Heart right ventricle (tissue), 16 donors: ENCODE results near the gene SLC36A1. TPM values are rescaled to one million over a fixed set of nuclear protein-coding genes. Genes with fewer than 3 reads are reported as not detected.

Experiments
- ATAC-seq, 8 donors: fragments of 200-7000 bp; cut with Tn5 transposase; one replicate each; pipeline ENCODE4 v1.9.1; 2020; ENCODE audit warnings: mild to moderate bottlenecking in 8 of 8, moderate library complexity in 8 of 8, moderate number of reproducible peaks in 1 of 8
- DNase-seq, 2 donors: peaks; one replicate each; pipeline ENCODE4 v3.0.0-alpha.2; 2020
- H3K27ac ChIP-seq, 10 donors: fragments of 200-600 bp; sonication (generic) in 2 of 10; one replicate each; pipeline versions ENCODE4 v1.5.0 to v1.8.0; 2020 to 2022; ENCODE audit warnings: mild to moderate bottlenecking in 3 of 10
- H3K27me3 ChIP-seq, 7 donors: fragments of 200-600 bp; one replicate each; pipeline ENCODE4 v1.8.0; 2021 to 2022; ENCODE audit warnings: mild to moderate bottlenecking in 2 of 7
- H3K36me3 ChIP-seq, 9 donors: fragments of 200-600 bp; sonication (generic) in 1 of 9; one replicate each; pipeline versions ENCODE4 v1.5.0 to v1.8.0; 2020 to 2022; ENCODE audit warnings: mild to moderate bottlenecking in 2 of 9
- H3K4me1 ChIP-seq, 9 donors: fragments of 200-600 bp; sonication (generic) in 1 of 9; one replicate each; pipeline versions ENCODE4 v1.5.0 to v1.8.0; 2020 to 2022; ENCODE audit warnings: mild to moderate bottlenecking in 4 of 9
- H3K4me3 ChIP-seq, 10 donors: fragments of 200-600 bp; sonication (generic) in 2 of 10; one replicate each; pipeline versions ENCODE4 v1.5.0 to v1.8.0; 2020 to 2022; ENCODE audit warnings: mild to moderate bottlenecking in 7 of 10, moderate library complexity in 2 of 10
- H3K9me3 ChIP-seq, 11 donors: fragments of 200-600 bp in 10 of 11; sonication (generic) in 2 of 11; one replicate each; pipeline versions ENCODE4 v1.5.0 to v1.8.0; 2013 to 2022; ENCODE audit warnings: mild to moderate bottlenecking in 2 of 11, control low read depth in 1 of 11, moderate library complexity in 1 of 11
- WGBS, 2 donors: extraction: QIAGEN DNeasy Blood & Tissue Kit; methylation state at CpG; one replicate each; pipeline ENCODE4 v1.1.7; 2013; ENCODE audit warnings: inconsistent platforms in 1 of 2; 5-methylcytosine and 5-hydroxymethylcytosine counted together
- intact Hi-C, 10 donors: fragments of 100-400 bp; cut with DNase I; formaldehyde crosslinking; loops; one replicate each; pipeline versions ENCODE4 v1.11.1 to v1.14.2; 2022
- polyA plus RNA-seq, 2 donors: library from polyadenylated mRNA; stranded (reverse); fragments of 200-250 nt; gene quantifications; one replicate each; pipeline ENCODE4 v1.2.3, GENCODE V29; 2013
- total RNA-seq, 10 donors: library from RNA; stranded (reverse); fragmentation: NEBNext Ultra II Directional in 3 of 10; extraction: Animal tissue kit (Norgen Biotek cat#: 25700) in 3 of 10; gene quantifications; one replicate each; pipeline versions ENCODE4 v1.2.1 to v1.2.4, GENCODE V29; 2021 to 2023
- TF ChIP-seq, protein P1 (sequence below), 9 donors: fragments of 200-600 bp; sonication (generic) in 2 of 9; IDR thresholded peaks; one replicate each; pipeline versions ENCODE4 v1.5.0 to v1.8.0; 2021 to 2022; ENCODE audit warnings: antibody characterized with exemption in 9 of 9, mild to moderate bottlenecking in 5 of 9, moderate library complexity in 1 of 9
- donor health status: Arrhythmogenic right ventricular cardiomyopathy.
- donor health status: ischemic (EF 13 %, LVEDD 7.1; RV severe dilation, severe dysfunction).
- donor health status: healthy with polysubstance abuse.
- donor health status: DM: no; HTN: yes; CAD: no.
- donor health status: DM: no; HTN: no; CAD: no.
- donor health status: ischemic (EF 25% LVEDD 6.9; RV normal size, moderate dysfunction).
- donor health status: ischemic (EF 25% LVEDD 5.7; RV mildly dilated, moderate dysfunction).
- donor health status: healthy.
- donor health status: DM: yes; HTN: yes; CAD: no.
- donor health status: Ischemic cardiomyopathy.
- donor health status: ischemic (EF 35%, LVEDD 5.7; RV mildly dilated, moderate dysfunction).
- donor health status: nonischemic (EF 11% LVEDD 7.7; RV severe dilation, severe dysfunction).
- donor health status: DM: yes; HTN: yes; CAD: no.
- donor health status: PGD.
- donor health status: ischemic (EF 29% LVEDD 5.4; RV normal size, mild dysfunction).
- donor health status: nonischemic (EF 23%, LVEDD 6.1; RV moderate dilation, normal function).

Gene SLC36A1
- total and polyA plus RNA-seq, 12 donors: 0.94 to 15.3 (median 2.6) TPM

DNA sequence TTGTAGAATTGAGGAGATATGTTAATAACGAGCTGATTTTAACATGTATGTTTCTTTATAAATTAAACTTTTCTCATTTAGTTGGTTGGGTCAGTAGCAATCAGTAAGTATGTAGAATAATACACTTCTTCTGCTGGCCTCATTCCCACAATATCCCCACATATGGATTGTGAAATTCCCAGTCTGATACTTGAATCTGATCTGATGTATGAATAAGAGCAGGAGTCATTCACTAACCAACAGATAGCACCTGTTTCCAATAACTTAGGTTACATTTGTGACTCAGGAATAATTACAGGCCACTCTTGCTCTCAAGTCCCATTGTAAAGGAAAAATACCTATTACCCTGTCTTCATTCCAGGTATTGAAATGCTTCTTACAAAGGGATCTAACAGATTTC, 23.9 kb downstream of the SLC36A1 start:
- intact Hi-C loops: no loop called here
- TF ChIP-seq, protein P1, sequence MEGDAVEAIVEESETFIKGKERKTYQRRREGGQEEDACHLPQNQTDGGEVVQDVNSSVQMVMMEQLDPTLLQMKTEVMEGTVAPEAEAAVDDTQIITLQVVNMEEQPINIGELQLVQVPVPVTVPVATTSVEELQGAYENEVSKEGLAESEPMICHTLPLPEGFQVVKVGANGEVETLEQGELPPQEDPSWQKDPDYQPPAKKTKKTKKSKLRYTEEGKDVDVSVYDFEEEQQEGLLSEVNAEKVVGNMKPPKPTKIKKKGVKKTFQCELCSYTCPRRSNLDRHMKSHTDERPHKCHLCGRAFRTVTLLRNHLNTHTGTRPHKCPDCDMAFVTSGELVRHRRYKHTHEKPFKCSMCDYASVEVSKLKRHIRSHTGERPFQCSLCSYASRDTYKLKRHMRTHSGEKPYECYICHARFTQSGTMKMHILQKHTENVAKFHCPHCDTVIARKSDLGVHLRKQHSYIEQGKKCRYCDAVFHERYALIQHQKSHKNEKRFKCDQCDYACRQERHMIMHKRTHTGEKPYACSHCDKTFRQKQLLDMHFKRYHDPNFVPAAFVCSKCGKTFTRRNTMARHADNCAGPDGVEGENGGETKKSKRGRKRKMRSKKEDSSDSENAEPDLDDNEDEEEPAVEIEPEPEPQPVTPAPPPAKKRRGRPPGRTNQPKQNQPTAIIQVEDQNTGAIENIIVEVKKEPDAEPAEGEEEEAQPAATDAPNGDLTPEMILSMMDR (IDR thresholded peaks at IDR 0.05): no peak
- DNase-seq (no peak), ATAC-seq (no peak)
- no peaks in the 10 kb centered on the region for H3K27me3 ChIP-seq
- no peak overlapping the region for H3K27ac ChIP-seq
- H3K4me3 ChIP-seq: no peak overlapping the region
- WGBS, 2 donors: 83 to 85% methylated on average over 1 of the region's 1 CpG
- no peaks in the 10 kb centered on the region for H3K4me1 ChIP-seq
- H3K9me3 ChIP-seq: no peaks in the 10 kb centered on the region
- H3K36me3 ChIP-seq: peaks cover 0 to 94% (median 5%) of the 10 kb centered on the region in 9 donors

DNA sequence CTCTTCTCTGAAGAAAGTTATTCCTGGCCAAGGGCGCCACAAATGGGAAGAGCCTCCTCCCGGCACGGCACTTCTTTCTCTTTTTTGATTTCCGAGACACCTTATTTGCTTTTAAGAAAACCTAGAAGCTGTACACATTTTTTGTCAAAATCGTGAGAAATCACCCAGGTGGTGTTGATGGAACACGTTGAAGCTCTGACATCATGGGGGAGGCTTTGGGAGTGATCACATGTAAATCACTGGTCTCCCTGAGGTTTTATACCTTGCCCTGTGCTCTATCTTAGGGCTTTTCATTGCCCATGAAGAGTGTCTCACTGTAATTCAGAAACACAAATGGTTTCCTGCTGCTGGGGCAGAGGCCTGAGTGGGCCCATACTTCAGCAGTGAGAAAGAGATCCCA, 27.4 kb downstream of the SLC36A1 start:
- peaks cover 0 to 6% (median 0%) of the 10 kb centered on the region in 9 donors for H3K4me1 ChIP-seq
- TF ChIP-seq, protein P1 (IDR thresholded peaks at IDR 0.05): no peak
- no peaks in the 10 kb centered on the region for H3K9me3 ChIP-seq
- DNase-seq (no peak), ATAC-seq (no peak)
- H3K27me3 ChIP-seq: no peaks in the 10 kb centered on the region
- 84 to 86% methylated on average over 6 of the region's 6 CpGs for WGBS, 2 donors
- H3K4me3 ChIP-seq: no peak overlapping the region
- H3K27ac ChIP-seq: no peak overlapping the region
- peaks cover 0 to 96% (median 9%) of the 10 kb centered on the region in 9 donors for H3K36me3 ChIP-seq
- intact Hi-C loops: no loop called here

DNA sequence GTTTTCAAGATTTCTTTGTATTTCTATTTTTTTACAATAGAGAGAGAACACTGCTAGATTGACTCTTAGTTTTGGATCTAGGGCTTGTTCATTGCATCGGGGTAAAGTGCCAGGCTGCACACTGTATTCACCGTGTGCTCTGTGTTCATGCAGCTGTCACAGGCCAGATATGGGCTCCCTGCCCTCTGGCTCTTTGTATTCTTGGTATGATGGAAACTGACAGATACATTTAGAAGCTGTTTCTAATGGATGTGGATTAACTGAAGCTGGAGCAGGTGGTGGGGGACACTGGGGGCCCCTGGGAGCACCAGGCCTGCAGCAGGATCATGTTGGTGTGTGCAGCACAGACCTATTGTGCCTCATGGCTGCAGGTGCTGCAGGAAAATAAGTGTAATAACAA, 28.0 kb downstream of the SLC36A1 start:
- no peaks in the 10 kb centered on the region for H3K27me3 ChIP-seq
- TF ChIP-seq, protein P1 (IDR thresholded peaks at IDR 0.05): no peak
- H3K4me1 ChIP-seq: peaks cover 0 to 11% (median 0%) of the 10 kb centered on the region in 9 donors
- H3K27ac ChIP-seq: no peak overlapping the region
- intact Hi-C loops: no loop called here
- no peaks in the 10 kb centered on the region for H3K9me3 ChIP-seq
- H3K36me3 ChIP-seq: peaks cover 0 to 91% (median 9%) of the 10 kb centered on the region in 9 donors
- WGBS, 2 donors: 61 to 78% methylated on average over 2 of the region's 2 CpGs
- no peak overlapping the region for H3K4me3 ChIP-seq
- DNase-seq (no peak), ATAC-seq (no peak)

DNA sequence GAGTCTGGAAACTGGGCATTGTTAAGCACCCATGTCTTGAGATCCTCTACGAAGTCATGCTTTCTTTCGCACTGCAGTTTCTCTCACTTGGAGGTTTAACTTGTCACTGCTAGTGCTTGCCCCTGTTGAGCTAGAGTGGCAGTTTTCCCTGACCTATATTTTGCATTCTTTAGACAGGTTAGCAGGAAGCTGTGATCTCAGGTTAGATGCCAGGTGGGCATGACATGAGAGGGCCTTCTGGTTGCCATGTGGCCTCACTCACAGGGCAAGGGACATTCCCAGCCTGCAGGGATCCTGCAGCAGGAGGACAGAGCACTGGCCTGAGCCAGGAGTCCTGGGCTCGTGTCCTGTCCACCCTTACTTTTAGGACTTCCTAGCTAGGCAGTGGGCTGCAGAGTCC, 28.6 kb downstream of the SLC36A1 start:
- H3K9me3 ChIP-seq: no peaks in the 10 kb centered on the region
- ATAC-seq: no peak
- no peak overlapping the region for H3K4me3 ChIP-seq
- TF ChIP-seq, protein P1 (IDR thresholded peaks at IDR 0.05): no peak
- H3K27me3 ChIP-seq: no peaks in the 10 kb centered on the region
- no peak for DNase-seq
- no peak overlapping the region for H3K27ac ChIP-seq
- intact Hi-C loops: no loop called here
- 92 to 93% methylated on average over 3 of the region's 3 CpGs for WGBS, 2 donors
- H3K4me1 ChIP-seq: peaks cover 0 to 16% (median 5%) of the 10 kb centered on the region in 9 donors
- peaks cover 0 to 90% (median 9%) of the 10 kb centered on the region in 9 donors for H3K36me3 ChIP-seq
